ENCODE data around the gene HSPH1.
A peak's percentile ranks its signal among the peaks of the same experiment; 100 is the strongest.

HSPH1 gene
- total RNA-seq, result 75.5 to 275 (median 186) reads per million in 18 experiments

- peak; percentile 98 to 99 for DNase-seq
Observed at GRCh38 chr13:31161557-31162150, at the start of gene HSPH1. Gene HSPH1 (minus strand): TSS chr13:31161904. CDS start chr13:31161582, 322 bp downstream.

GRCh38 chr13:31209841-31210210, 48.1 kb upstream of the HSPH1 start:
- DNase-seq, result no peak

GRCh38 chr13:31209172-31209840, 47.6 kb upstream of the HSPH1 start:
- DNase-seq, result no peak

- DNase-seq, result no peak
Observed at GRCh38 chr13:31208559-31209122, 46.9 kb upstream of the HSPH1 start.

GRCh38 chr13:31207661-31208552, 46.2 kb upstream of the HSPH1 start:
- DNase-seq, result peak in 1 of 2 donors; percentile 14

GRCh38 chr13:31204592-31204991, 42.9 kb upstream of the HSPH1 start:
- DNase-seq, result no peak

- DNase-seq, result peak; percentile 38 to 69
Observed at GRCh38 chr13:31201341-31202031, 39.8 kb upstream of the HSPH1 start.

GRCh38 chr13:31200637-31200971, 38.9 kb upstream of the HSPH1 start:
- DNase-seq, result peak in 1 of 2 donors; percentile 24

- DNase-seq, result peak; percentile 80 to 85
Observed at GRCh38 chr13:31199849-31200636, 38.3 kb upstream of the HSPH1 start, which contains the start of gene B3GLCT. Gene B3GLCT (plus strand): TSS chr13:31199975. CDS start chr13:31200085, 110 bp downstream.

GRCh38 chr13:31199527-31199848, 37.8 kb upstream of the HSPH1 start:
- DNase-seq, result no peak

- peak; percentile 38 to 48 for DNase-seq
Observed at GRCh38 chr13:31198519-31198918, 36.8 kb upstream of the HSPH1 start.

GRCh38 chr13:31196992-31197391, 35.3 kb upstream of the HSPH1 start:
- DNase-seq, result no peak

GRCh38 chr13:31195616-31196015, 33.9 kb upstream of the HSPH1 start:
- peak; percentile 72 to 86 for DNase-seq

GRCh38 chr13:31192306-31192705, 30.6 kb upstream of the HSPH1 start:
- no peak for DNase-seq

GRCh38 chr13:31191748-31192147, 30.0 kb upstream of the HSPH1 start:
- no peak for DNase-seq

- no peak for DNase-seq
Observed at GRCh38 chr13:31184981-31185645, 23.4 kb upstream of the HSPH1 start.

- DNase-seq, result peak in 1 of 2 donors; percentile 61
Observed at GRCh38 chr13:31184451-31184850, 22.7 kb upstream of the HSPH1 start.

GRCh38 chr13:31182987-31183386, 21.3 kb upstream of the HSPH1 start:
- DNase-seq, result no peak

- peak in 1 of 2 donors; percentile 15 for DNase-seq
Observed at GRCh38 chr13:31179754-31180153, 18.1 kb upstream of the HSPH1 start.

- no peak for DNase-seq
Observed at GRCh38 chr13:31179241-31179640, 17.5 kb upstream of the HSPH1 start.

Measured in inflammatory macrophage (primary cell).